Neural crest cell (in vitro differentiated cells): ENCODE data around the gene LDHA. TPM values are rescaled to one million over a fixed set of nuclear protein-coding genes. Genes with fewer than 3 reads are reported as not detected.

Experiments used
- DNase-seq: peaks from one replicate; pipeline ENCODE4 v3.0.0; 2021; ENCODE audit warnings: low read depth, mixed read lengths, low spot score
- H3K27ac Mint-ChIP-seq: one replicate; pipeline ENCODE4 v1.8.0; 2021; ENCODE audit warnings: mild to moderate bottlenecking, mixed read lengths; ENCODE audit not compliant: unreplicated experiment
- H3K27me3 Mint-ChIP-seq: 2 replicates; pipeline ENCODE4 v1.8.0; 2021; ENCODE audit warnings: low read depth, mild to moderate bottlenecking, mixed read lengths
- H3K36me3 Mint-ChIP-seq: 2 replicates; pipeline ENCODE4 v1.8.0; 2021; ENCODE audit warnings: low read depth, mild to moderate bottlenecking, mixed read lengths
- H3K4me1 Mint-ChIP-seq: 2 replicates; pipeline ENCODE4 v1.8.0; 2021; ENCODE audit warnings: mixed read lengths
- H3K4me3 Mint-ChIP-seq: one replicate; pipeline ENCODE4 v1.8.0; 2021; ENCODE audit warnings: mild to moderate bottlenecking, mixed read lengths
- H3K9me3 Mint-ChIP-seq: 2 replicates; pipeline ENCODE4 v1.8.0; 2021; ENCODE audit warnings: mixed read lengths
- total RNA-seq: library from RNA; stranded (reverse); gene quantifications from 2 replicates; pipeline ENCODE4 v1.2.1, GENCODE V29; 2021
- TF ChIP-seq, protein P1 (sequence below): fragments of 200-600 bp; sonication (generic); conservative IDR thresholded peaks from 2 replicates; pipeline ENCODE4 v1.5.0; 2021; ENCODE audit warnings: antibody characterized with exemption, mild to moderate bottlenecking

The LDHA gene
- total RNA-seq, 1 donor from 2014 or later = 297 TPM

DNA sequence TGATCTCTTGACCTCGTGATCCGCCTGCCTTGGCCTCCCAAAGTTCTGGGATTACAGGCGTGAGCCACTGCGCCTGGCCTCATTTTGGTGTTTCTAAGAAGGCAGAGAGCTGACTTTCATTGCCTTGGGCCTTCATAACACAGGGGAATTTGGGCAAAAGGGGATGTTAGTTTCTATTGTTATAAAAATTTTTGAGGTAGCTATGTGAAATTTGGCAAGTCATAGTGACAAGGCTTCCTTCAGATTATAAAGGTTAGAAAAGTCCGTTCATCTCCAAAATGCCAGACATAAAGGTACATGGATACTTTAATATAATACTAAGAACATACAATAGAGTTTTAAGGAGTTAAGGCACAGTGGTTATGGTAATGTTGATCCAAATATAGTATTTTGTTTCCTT is 35.0 kb downstream of the LDHA start:
- Mint-ChIP-seq H3K27ac (no peak overlapping the region), H3K36me3 (no peaks in the 10 kb centered on the region), H3K4me3 (no peak overlapping the region), H3K27me3 (no peaks in the 10 kb centered on the region), H3K4me1 (no peaks in the 10 kb centered on the region), H3K9me3 (no peaks in the 10 kb centered on the region)
- DNase-seq = no peak
- TF ChIP-seq, protein P1, sequence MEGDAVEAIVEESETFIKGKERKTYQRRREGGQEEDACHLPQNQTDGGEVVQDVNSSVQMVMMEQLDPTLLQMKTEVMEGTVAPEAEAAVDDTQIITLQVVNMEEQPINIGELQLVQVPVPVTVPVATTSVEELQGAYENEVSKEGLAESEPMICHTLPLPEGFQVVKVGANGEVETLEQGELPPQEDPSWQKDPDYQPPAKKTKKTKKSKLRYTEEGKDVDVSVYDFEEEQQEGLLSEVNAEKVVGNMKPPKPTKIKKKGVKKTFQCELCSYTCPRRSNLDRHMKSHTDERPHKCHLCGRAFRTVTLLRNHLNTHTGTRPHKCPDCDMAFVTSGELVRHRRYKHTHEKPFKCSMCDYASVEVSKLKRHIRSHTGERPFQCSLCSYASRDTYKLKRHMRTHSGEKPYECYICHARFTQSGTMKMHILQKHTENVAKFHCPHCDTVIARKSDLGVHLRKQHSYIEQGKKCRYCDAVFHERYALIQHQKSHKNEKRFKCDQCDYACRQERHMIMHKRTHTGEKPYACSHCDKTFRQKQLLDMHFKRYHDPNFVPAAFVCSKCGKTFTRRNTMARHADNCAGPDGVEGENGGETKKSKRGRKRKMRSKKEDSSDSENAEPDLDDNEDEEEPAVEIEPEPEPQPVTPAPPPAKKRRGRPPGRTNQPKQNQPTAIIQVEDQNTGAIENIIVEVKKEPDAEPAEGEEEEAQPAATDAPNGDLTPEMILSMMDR = no peak

DNA sequence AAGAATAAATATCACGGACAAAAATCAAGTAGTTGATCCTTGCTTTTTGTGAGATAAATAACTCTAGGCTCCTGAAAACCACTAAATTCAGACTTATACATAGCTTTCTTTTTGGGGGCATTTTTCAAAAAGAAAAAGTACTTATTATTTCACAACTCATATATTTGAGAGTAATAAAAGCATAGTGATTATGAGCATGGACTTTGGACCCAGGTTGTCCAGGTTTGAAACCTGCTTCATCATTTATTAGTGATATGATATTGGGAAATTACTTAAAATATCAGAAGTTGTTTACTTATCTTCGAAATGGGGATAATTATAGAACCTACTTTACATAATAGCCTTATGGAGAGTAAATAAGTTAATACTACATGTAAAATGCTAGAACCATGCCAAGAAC is 44.3 kb downstream of the LDHA start:
- Mint-ChIP-seq H3K27me3 (no peaks in the 10 kb centered on the region), H3K27ac (no peak overlapping the region)
- no peak for DNase-seq

DNA sequence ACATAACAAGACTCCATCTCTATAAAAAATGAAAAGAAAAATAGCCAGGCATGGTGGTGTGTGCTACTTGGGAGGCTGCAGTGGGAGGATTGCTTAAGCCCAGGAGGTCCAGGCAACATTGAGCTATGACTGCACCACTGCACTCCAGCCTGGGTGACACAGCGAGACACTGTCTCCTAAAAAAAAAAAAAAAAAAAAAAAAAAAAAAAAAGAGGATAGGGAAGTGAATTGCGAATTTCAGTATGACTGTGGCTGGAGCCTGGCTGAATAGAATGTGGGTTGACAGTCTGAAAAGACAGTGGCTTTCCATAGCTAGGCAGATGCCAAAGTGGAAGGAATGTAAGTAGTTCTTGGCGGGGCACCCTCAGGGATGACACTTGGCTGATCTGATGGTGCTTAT is 54.9 kb downstream of the LDHA start:
- H3K36me3 Mint-ChIP-seq = no peaks in the 10 kb centered on the region
- no peaks in the 10 kb centered on the region for H3K4me1 Mint-ChIP-seq
- DNase-seq = no peak
- no peaks in the 10 kb centered on the region for H3K9me3 Mint-ChIP-seq
- H3K4me3 Mint-ChIP-seq = no peak overlapping the region
- TF ChIP-seq, protein P1 = no peak
- no peak overlapping the region for H3K27ac Mint-ChIP-seq
- peaks cover 2% of the 10 kb centered on the region for H3K27me3 Mint-ChIP-seq

More for the DNA sequence above, 44.3 kb downstream of the LDHA start:
- TF ChIP-seq, protein P1 = no peak
- Mint-ChIP-seq H3K9me3 (peaks cover 4% of the 10 kb centered on the region), H3K4me3 (no peak overlapping the region), H3K36me3 (no peaks in the 10 kb centered on the region), H3K4me1 (no peaks in the 10 kb centered on the region)

DNA sequence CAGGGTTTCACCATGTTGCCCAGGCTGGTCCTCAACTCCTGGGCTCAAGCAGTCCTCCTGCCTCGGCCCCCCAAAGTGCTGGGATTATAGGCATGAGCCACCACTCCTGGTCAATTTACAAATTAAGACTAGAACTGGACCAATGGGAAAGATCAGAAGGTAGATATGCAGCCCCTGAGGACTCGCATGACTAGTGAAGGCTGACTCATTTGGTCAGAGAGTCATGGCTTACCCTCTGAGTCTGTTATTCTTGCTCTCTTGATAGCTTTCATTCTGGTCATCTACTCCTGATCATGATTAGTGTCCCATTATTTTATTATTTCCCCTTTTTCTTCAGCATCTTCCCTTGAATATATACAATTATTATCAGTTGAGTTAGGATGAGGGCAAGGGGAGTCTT is 58.6 kb downstream of the LDHA start:
- DNase-seq = no peak
- no peaks in the 10 kb centered on the region for H3K36me3 Mint-ChIP-seq
- H3K9me3 Mint-ChIP-seq = no peaks in the 10 kb centered on the region
- H3K4me1 Mint-ChIP-seq = no peaks in the 10 kb centered on the region
- TF ChIP-seq, protein P1 = no peak
- no peak overlapping the region for H3K4me3 Mint-ChIP-seq
- H3K27me3 Mint-ChIP-seq = peaks cover 2% of the 10 kb centered on the region
- H3K27ac Mint-ChIP-seq = no peak overlapping the region

DNA sequence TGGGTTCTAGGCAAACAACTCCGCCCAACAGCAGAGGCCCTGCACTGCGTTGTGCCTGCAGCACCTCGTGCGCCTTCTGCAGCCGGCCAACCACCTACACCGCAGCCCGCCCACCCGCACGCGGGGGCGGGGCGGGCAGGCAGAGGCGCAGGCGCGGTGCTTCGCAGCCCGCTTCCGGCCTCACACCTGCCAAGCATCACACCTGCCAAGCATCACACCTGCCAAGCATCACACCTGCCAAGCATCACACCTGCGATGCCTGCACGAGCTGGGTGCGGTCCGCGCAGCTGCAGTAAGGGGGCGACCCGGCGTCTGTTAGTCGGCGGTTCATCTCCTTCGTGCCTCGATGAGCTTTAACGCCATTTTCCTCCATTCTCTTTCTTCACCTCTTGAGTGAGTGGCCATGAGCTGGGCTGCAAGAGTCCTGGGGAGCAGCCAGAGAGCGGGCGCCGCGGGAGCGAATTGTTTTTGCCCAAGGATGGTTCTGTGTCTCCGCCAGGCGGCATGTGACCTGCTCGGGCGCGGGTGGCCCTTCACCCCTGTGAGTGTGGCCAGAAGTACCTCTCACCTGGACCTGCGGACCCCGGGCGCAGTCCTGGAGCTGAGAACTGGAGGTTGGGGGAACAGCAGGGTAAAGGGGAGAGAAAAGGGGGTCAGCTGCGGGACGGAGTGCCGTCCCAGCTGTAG is 61.5 kb downstream of the LDHA start, which contains the start of gene LDHAL6A:
Gene LDHAL6A, plus strand, starts transcription at position 171 of the 687 bp plus-strand sequence. CDS start 825 bp downstream, outside the sequence.
- no peaks in the 10 kb centered on the region for H3K36me3 Mint-ChIP-seq
- H3K9me3 Mint-ChIP-seq = no peaks in the 10 kb centered on the region
- TF ChIP-seq, protein P1 = no peak
- H3K27ac Mint-ChIP-seq = no peak within 1 kb of the TSS
- no peak for DNase-seq
- no peak within 1 kb of the TSS for H3K4me3 Mint-ChIP-seq
- H3K27me3 Mint-ChIP-seq = no peaks in the 10 kb centered on the region
- H3K4me1 Mint-ChIP-seq = no peaks in the 10 kb centered on the region
